Esophagus squamous epithelium (tissue), 5 donors: ENCODE results near the gene FCN1. TPM values are rescaled to one million over a fixed set of nuclear protein-coding genes. Genes with fewer than 3 reads are reported as not detected.
A peak's percentile ranks its signal among the peaks of the same experiment; 100 is the strongest.

ENCODE experiments used
- DNase-seq: peaks from one replicate; lab custom pipeline; 2025; lab: John Stamatoyannopoulos, UW
- H3K27ac ChIP-seq, 4 donors: fragments of 200-600 bp; sonication (generic); one replicate each; pipeline ENCODE4 v1.5.1; 2016 to 2019; ENCODE audit warnings: mild to moderate bottlenecking in 1 of 4
- H3K27me3 ChIP-seq, 4 donors: fragments of 200-600 bp; sonication (generic); 1 replicate in 3 of 4; 2 replicates in 1 of 4; pipeline versions ENCODE4 v1.5.1 to v1.6.0; 2017 to 2021; ENCODE audit warnings: antibody characterized with exemption in 1 of 4
- H3K36me3 ChIP-seq, 3 donors: fragments of 200-600 bp; sonication (generic); one replicate each; pipeline ENCODE4 v1.5.1; 2016 to 2019
- H3K4me1 ChIP-seq, 3 donors: fragments of 200-600 bp; sonication (generic); one replicate each; pipeline ENCODE4 v1.5.1; 2017 to 2019
- H3K4me3 ChIP-seq, 4 donors: fragments of 200-600 bp; sonication (generic); 1 replicate in 3 of 4; 2 replicates in 1 of 4; pipeline ENCODE4 v1.5.1; 2016 to 2019; ENCODE audit warnings: mild to moderate bottlenecking in 2 of 4, moderate library complexity in 1 of 4
- H3K9me3 ChIP-seq, 3 donors: fragments of 200-600 bp; sonication (generic); one replicate each; pipeline ENCODE4 v1.5.1; 2016 to 2019
- POLR2A ChIP-seq, 4 donors: fragments of 450-650 bp; IDR thresholded peaks; one replicate each; pipeline ENCODE4 v1.6.1; 2017; ENCODE audit warnings: antibody characterized with exemption in 4 of 4, mild to moderate bottlenecking in 4 of 4, moderate library complexity in 3 of 4
- WGBS, 2 donors: methylation state at CpG; one replicate each; pipeline ENCODE4 v1.1.5; 2018; 5-methylcytosine and 5-hydroxymethylcytosine counted together
- intact Hi-C: fragments of 100-400 bp; cut with DNase I; formaldehyde crosslinking; loops from one replicate; pipeline ENCODE4 v1.15.0; 2022
- total RNA-seq, 4 donors: library from RNA; depleted of rRNA; stranded (reverse); fragments of >200 nt; gene quantifications; one replicate each; pipeline ENCODE4 v1.1.0, GENCODE V29; 2016
- TF ChIP-seq, protein P1 (sequence below), 6 experiments: fragments of 450-650 bp in 4 of 6; fragments of 200-600 bp in 2 of 6; sonication (generic) in 2 of 6; IDR thresholded peaks; one replicate each; pipeline ENCODE4 v1.5.1; 2016 to 2019; ENCODE audit warnings: antibody characterized with exemption in 6 of 6, mild to moderate bottlenecking in 4 of 6, moderate library complexity in 4 of 6
- donor health status: DM: yes; HTN: yes; CAD: no.

Gene FCN1
- total RNA-seq, 4 donors from 2014 or later = 0.22 to 5.7 (median 0.76) TPM; not detected in 1

GRCh38 chr9:134899818-134900217, 17.9 kb downstream of the FCN1 start:
- Histone ChIP-seq H3K4me3 (no peak overlapping the region), H3K36me3 (no peaks in the 10 kb centered on the region), H3K27me3 (peaks cover 0 to 24% (median 0%) of the 10 kb centered on the region in 4 donors), H3K4me1 (peaks cover 0 to 19% (median 8%) of the 10 kb centered on the region in 3 donors), H3K27ac (no peak overlapping the region), H3K9me3 (peaks cover 0 to 3% (median 0%) of the 10 kb centered on the region in 3 donors)
- intact Hi-C loops = no loop called here
- 56 to 92% methylated on average over 1 of the region's 1 CpG for WGBS, 2 donors
- TF ChIP-seq POLR2A (IDR thresholded peaks at IDR 0.05) = no peak
- TF ChIP-seq, protein P1, sequence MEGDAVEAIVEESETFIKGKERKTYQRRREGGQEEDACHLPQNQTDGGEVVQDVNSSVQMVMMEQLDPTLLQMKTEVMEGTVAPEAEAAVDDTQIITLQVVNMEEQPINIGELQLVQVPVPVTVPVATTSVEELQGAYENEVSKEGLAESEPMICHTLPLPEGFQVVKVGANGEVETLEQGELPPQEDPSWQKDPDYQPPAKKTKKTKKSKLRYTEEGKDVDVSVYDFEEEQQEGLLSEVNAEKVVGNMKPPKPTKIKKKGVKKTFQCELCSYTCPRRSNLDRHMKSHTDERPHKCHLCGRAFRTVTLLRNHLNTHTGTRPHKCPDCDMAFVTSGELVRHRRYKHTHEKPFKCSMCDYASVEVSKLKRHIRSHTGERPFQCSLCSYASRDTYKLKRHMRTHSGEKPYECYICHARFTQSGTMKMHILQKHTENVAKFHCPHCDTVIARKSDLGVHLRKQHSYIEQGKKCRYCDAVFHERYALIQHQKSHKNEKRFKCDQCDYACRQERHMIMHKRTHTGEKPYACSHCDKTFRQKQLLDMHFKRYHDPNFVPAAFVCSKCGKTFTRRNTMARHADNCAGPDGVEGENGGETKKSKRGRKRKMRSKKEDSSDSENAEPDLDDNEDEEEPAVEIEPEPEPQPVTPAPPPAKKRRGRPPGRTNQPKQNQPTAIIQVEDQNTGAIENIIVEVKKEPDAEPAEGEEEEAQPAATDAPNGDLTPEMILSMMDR (IDR thresholded peaks at IDR 0.05) = no peak
- no peak for DNase-seq

GRCh38 chr9:134899168-134899567, 18.5 kb downstream of the FCN1 start:
- WGBS, 2 donors = 90% methylated on average over 3 of the region's 3 CpGs

GRCh38 chr9:134898319-134898718, 19.4 kb downstream of the FCN1 start:
- TF ChIP-seq POLR2A (IDR thresholded peaks at IDR 0.05) = no peak
- TF ChIP-seq, protein P1 (IDR thresholded peaks at IDR 0.05) = no peak
- Histone ChIP-seq H3K27me3 (peaks cover 0 to 27% (median 0%) of the 10 kb centered on the region in 4 donors), H3K4me1 (peaks cover 0 to 19% (median 8%) of the 10 kb centered on the region in 3 donors), H3K27ac (peak overlapping the region in 3 of 4 donors; percentile 11 to 30 (median 23)), H3K9me3 (peaks cover 0 to 6% (median 0%) of the 10 kb centered on the region in 3 donors), H3K4me3 (no peak overlapping the region), H3K36me3 (no peaks in the 10 kb centered on the region)
- intact Hi-C loops = no loop called here
- DNase-seq = no peak
- 40 to 72% methylated on average over 2 of the region's 2 CpGs for WGBS, 2 donors

More at GRCh38 chr9:134899168-134899567, 18.5 kb downstream of the FCN1 start:
- Histone ChIP-seq H3K36me3 (no peaks in the 10 kb centered on the region), H3K4me3 (no peak overlapping the region), H3K27me3 (peaks cover 0 to 27% (median 0%) of the 10 kb centered on the region in 4 donors), H3K4me1 (peaks cover 0 to 19% (median 8%) of the 10 kb centered on the region in 3 donors), H3K27ac (no peak overlapping the region), H3K9me3 (peaks cover 0 to 6% (median 0%) of the 10 kb centered on the region in 3 donors)
- intact Hi-C loops = no loop called here
- TF ChIP-seq, protein P1 (IDR thresholded peaks at IDR 0.05) = no peak
- no peak for TF ChIP-seq POLR2A (IDR thresholded peaks at IDR 0.05)
- no peak for DNase-seq

DNA sequence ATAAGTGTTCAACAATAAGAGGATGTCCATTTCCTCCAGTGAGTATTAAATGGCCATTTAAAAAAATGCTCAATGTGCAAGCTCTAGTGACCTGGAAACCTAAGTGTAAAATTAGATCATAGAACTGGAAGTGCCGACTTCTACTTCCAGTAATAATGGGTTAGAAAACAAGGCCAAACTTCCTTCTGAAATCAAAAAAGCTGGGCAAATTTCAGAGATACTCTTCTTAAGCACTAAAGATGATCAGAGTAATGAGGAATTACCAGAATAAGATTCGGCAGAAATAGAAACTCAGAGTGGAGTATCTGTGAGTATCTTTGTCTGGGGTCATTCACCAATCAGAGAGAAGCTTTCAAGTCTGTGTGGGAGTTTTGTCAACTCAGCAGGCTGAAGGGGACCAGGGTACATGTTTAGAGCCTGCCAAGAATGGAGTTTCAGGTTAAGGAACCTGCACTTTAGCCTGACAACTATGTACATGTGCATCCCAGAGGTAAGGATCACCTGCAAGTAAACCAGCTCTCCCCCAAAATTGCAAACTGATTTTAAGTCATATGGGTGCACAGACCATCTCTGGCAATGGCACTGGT, 20.0 kb downstream of the FCN1 start:
- no peaks in the 10 kb centered on the region for H3K36me3 ChIP-seq
- WGBS, 2 donors = 59 to 60% methylated on average over 2 of the region's 2 CpGs
- peaks cover 0 to 32% (median 0%) of the 10 kb centered on the region in 4 donors for H3K27me3 ChIP-seq
- no peak for TF ChIP-seq POLR2A (IDR thresholded peaks at IDR 0.05)
- TF ChIP-seq, protein P1 (IDR thresholded peaks at IDR 0.05) = no peak
- DNase-seq = no peak
- H3K4me1 ChIP-seq = peaks cover 0 to 19% (median 8%) of the 10 kb centered on the region in 3 donors
- intact Hi-C loops = no loop called here
- no peak overlapping the region for H3K4me3 ChIP-seq
- peaks cover 0 to 6% (median 0%) of the 10 kb centered on the region in 3 donors for H3K9me3 ChIP-seq
- peak overlapping the region in 3 of 4 donors; percentile 11 to 31 (median 23) for H3K27ac ChIP-seq

DNA sequence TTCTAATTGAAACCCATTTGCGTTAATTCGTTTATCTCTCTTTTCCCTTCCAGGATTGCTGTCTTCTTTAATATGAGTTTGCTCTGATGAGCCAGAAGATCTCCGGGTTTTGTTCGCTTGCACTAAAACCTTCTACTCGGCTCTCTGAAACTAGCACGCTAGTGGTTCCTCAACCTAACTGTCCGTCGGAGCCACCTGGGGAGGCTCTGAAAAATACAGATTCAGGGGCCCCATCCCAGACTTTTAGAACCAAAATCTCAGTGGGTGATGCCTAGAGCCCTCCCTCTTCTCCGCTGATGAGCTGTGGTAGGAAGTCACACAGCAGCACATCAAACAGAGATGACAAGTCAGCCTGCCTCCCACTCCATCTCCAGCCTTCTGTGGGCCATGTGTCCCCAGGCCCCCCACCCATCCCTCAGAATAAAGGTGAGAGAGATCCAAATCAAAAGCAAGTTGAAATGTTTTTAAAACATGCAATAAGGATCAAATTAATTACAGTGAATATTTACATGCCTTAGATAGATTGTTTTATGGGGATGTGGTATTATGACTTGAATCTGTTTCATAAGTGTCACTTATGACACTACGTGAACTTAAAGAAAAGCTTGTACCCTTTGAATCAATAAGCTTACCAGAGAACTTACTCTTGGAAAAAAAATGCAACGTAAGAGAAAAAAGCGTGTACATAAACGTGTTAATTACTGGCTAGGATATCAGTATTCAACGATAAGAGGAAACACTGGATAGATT, 20.7 kb downstream of the FCN1 start:
- no peaks in the 10 kb centered on the region for H3K36me3 ChIP-seq
- TF ChIP-seq, protein P1 (IDR thresholded peaks at IDR 0.05) = no peak
- no peak for TF ChIP-seq POLR2A (IDR thresholded peaks at IDR 0.05)
- H3K9me3 ChIP-seq = peaks cover 0 to 6% (median 0%) of the 10 kb centered on the region in 3 donors
- peaks cover 0 to 19% (median 8%) of the 10 kb centered on the region in 3 donors for H3K4me1 ChIP-seq
- WGBS, 2 donors = 66 to 71% methylated on average over 14 of the region's 14 CpGs
- no peak overlapping the region for H3K4me3 ChIP-seq
- peaks cover 0 to 38% (median 0%) of the 10 kb centered on the region in 4 donors for H3K27me3 ChIP-seq
- no peak for DNase-seq
- intact Hi-C loops = no loop called here
- H3K27ac ChIP-seq = peak overlapping the region in 3 of 4 donors; percentile 31 to 69 (median 63)
